EH (cell line): ENCODE results near the gene VTI1A.

Source experiments
- DNase-seq: peaks from one replicate; pipeline ENCODE4 v3.0.0-alpha.2; 2015; ENCODE audit warnings: low read depth

The VTI1A gene

DNA sequence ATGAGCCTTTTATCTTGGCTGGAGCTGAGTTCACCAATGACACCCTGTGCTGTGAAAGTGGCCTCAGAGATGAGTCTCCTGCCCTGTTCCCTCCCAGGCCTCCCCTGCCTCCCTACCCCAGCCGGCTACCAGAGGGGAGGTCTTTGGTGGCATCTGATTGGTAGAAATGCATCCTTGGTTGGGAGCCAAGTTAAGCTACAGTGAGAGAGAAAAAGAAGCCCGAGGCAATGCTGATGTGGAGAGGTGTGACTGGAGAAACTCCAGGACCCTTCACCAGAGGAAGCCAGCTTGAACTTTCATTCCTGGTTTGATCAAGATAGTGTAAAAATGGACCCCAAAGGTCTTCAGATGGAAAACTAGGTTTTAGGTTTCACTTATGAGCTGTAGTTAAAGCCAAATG is 311.9 kb downstream of the VTI1A start:
- DNase-seq: peak; percentile 9

GRCh38 chr10:112759496-112759895 is 312.5 kb downstream of the VTI1A start:
- no peak for DNase-seq

GRCh38 chr10:112761256-112761655 is 314.2 kb downstream of the VTI1A start:
- DNase-seq: no peak

DNA sequence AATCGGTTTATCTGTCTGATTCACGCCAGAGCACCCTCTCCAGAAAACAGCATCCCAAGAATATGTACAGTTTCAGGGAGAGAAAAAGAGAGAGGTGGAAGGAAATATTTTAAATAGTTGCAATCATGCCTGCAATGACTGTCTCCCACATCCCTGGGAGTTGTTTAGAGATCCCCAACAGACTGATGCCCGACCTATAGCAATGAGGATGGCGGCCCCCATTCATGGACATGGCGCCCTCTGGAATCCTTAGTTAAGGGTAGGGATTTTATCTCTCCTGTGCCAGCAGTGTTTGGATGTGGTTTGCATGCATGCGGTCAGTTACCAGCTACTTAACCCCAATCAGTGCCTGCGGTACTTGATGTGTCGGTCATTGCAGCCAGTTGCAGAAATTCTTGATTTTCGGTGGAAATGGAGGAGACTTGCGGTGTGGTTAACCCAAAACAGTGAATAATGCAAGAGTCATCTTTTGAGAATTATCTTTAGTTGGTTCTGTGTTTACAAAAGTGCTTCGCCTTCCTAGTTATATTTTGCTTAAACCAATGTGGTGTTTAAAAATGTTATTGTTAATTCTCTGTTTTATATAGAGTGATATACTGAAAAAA is 317.0 kb downstream of the VTI1A start:
- peak; percentile 68 for DNase-seq

DNA sequence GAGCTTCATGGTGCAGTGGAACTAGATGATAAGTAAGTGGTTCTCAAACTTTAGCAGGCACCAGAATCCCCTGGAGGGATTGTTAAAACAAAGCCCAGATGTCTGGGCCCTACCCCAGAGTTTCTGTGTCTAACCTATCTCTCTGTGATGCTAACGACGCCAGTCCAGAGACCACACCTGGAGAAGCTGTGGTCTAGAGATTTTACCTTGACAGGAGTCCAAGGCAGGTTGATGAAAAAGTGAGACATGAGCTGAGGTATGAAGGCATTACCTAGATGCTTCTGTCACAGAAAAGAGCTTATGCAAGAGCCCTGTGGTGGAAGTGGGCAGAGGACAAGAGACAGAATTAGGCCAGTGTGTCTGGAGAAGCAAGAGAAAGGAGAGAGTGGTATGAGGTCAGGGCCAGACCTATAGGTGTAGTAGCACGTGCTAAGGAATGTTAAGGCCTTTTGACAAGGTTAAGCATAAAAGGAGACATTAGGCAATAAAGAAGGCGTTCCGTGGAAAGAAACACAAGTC is 318.8 kb downstream of the VTI1A start:
- no peak for DNase-seq

DNA sequence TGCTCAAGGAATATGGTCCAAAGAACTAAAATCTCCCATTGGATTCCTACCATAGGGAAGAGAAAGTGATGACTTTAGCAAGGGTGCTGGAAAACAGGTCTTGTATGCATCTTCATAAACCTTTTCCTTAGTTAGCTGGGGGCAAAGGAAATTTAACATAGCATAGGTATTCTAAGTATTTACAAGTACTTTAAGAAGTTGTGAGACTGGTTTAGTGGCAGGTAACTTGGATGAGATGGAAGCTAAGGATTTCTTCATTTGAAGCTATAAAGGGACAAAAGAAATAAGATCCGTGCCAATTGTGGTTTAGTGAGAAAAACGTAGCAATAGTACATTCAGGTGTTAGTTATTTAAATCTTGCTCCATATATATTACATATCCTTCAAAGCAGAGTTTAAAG is 319.6 kb downstream of the VTI1A start:
- DNase-seq: no peak

DNA sequence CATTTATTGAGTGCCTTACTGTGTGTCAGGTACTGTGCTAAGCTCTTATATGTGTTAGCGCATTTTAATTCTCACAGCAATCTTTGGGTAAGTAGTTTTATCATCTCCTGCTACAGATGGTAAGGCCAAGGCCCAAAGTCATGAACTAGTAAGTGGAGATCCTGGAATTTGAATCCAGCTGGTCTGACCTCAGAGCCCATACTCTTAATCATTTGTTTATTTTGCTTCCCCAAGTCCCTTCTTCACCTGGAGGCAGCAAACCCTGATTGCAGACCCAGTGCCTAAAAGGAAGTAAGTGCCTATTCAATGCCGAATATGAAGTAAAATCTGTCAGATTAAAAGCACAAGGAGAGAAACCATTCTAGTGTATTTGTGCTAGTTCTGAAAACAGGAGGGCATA is 320.1 kb downstream of the VTI1A start:
- DNase-seq: no peak

DNA sequence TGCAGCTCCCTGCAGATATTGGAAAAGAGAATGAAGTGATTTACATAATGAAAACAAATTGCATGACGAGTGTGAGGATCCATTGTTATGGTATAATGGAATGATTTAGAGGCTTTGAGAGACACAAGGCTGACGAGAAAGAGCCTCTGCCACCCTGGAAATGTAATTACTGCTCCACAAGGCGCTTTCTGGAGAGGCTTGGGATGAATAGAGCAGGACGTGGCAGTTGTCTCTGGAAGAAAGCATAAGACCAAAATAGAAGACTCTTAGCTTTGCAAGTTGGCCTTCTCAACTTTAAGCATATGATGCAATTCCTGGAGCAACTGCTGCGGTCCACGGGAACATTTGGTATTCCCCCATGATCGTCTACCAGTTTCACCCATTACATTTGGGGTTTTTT is 321.1 kb downstream of the VTI1A start:
- DNase-seq: no peak

- DNase-seq: no peak
Observed at GRCh38 chr10:112769081-112769480, 322.1 kb downstream of the VTI1A start.

DNA sequence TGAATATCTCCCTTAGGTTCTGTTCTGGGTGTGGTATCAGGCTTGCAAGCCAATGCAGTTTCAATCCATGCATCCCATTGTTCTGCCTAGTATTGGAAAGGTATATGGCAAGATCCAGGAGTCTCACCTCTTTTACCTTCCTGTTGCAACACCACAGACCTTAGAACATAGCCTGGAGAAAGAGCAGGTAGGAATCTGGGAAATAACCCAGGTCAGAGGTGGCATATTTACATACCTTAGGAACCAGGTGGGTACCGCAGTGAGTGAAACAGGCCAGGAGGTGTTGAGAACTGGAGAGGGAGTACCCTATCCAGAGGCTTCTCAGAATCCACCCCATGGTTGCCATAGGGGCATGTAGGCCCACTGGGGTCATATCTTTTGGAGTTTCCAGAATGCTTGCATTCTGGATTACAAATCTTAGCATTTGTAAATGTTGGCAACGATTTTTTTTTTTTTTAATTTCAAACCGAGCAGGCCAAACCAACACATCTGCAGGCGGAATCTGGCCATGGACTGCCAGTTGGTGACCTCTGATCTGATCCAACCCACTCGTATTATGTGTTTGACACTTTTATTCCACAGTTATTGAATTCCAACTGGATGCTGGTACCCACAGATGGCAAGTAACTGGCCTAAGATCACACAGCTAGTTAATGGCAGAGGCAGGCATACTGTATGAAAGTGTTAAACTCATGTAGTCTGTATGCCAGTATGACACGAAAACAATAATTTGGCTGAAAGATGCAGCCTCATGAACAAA is 322.8 kb downstream of the VTI1A start:
- no peak for DNase-seq

DNA sequence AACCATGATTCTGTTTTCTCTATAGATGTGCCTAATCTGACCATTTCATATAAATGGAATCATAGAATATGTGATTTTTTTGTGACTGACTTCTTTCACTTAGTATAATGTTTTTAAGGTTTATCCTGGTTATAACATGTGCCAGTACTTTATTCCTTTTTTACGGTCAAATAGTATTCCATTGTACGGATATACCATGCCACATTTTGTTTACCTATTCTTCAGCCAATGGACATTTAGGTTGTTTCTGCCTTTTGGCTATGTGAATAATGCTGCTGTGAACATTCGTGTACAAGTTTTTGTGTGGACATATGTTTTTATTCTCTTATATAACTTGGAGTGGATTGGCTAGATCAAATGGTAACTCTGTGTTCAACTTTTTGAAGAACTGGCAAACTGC is 324.7 kb downstream of the VTI1A start:
- no peak for DNase-seq

DNA sequence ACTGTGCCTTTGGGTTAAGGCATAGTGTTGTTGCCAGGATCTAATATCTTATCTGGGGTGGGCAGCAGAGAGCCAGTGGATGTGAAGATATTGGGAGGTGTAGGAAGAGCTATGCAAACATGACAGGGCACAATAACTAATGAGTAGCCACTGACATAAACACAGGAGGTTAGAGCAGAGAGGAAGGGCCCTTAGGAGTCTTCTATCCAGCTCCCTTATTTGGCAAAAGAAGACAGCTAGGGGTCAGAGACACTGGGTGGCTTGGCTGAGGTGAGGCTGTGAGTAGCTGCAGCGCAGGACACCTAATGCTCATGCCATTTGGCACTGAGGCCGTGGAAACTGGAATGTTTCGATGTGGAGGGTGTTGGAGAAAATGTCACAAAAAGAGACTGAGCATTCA is 326.8 kb downstream of the VTI1A start:
- DNase-seq: no peak

DNA sequence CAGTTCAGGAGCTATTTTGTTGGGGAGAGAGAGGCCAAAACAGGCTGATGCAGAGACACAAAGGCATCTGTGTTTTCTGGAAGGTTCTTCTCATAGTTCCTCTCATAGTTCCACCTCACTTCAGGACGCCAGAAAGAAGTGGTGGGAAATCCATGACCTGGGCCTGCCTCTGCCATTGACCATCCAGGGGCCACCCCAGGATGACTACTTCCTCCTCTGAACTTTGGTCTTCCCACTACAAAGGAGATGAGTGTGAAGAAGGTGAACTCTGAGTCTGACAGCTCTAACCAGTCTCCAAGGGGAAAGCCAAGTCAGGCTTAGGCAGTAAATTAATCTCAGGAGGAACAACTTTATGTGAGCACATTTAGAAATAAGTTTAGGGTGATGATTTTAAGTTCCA is 327.2 kb downstream of the VTI1A start:
- no peak for DNase-seq

DNA sequence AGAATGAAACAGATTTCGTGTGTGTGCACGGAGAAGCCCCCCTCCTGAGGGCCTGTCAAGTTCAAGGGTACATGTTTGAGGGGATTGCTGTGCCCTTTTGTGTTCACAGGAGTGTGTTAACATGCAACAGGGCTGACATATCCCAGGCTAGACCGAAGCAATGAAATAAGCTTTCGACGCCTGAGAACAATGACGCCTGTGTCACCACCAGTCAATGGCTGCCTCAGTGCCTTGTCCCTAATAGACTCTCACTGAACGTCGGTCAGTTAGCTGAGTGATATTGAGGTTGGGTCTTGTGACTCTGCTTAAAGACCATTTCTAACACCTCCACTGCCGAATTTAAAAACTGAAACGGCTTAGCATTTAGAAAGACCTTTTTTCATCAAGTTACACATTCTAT is 327.8 kb downstream of the VTI1A start:
- DNase-seq: no peak

DNA sequence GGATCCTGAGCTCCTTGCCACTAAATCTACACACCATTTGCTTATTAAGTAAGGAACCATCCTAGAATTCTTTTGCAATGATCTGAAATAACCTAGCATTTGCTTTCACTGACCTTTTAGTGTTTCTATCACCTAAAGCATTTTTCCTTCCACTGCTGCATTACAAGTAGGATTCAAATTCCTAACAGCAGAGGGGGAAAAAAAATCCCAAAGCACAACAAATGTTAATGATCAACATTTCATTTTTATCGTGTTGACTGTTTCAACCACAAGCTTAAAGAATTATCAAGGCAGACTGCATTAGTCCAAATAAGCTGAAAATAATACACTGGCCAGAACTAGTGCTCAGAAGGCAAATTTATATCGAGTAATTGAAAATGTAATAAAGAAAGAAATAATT is 328.4 kb downstream of the VTI1A start:
- DNase-seq: peak; percentile 47

- no peak for DNase-seq
Observed at GRCh38 chr10:112775892-112776674, 329.1 kb downstream of the VTI1A start.

- no peak for DNase-seq
Observed at GRCh38 chr10:112778579-112778978, 331.6 kb downstream of the VTI1A start.

DNA sequence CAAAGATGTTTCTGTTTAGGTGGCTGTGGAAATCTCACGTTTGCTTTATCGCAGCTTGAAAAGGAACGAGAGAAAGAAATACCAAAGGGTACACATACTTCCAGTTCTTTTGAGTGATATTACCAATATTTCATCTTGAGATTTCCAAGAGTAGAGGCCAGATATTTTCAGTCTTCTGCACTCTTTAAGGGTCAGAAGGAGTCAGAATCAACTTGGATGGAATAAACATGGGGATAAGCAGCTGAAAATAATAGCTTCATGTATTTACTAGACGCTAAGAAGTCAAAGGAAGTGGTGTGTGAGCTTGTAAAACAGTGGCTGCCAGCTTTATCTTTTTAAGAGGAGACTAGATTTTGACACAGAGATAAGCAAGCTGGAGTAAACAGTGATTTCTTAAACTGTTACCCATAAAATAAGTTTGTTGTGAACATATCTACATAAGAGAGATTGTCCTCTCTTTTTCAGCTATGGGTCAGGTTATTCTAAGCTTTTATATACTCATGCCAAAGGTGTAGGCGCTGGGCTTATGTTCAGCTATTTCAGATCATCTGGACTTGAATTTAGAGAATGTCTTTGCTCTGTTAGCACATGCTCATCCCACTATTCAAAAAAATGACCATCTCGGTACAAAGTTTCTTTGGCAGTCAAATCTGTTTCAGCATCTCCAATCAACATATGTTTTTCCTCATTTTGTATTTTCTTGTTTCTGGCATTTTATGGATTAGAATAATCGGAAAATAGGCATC is 332.2 kb downstream of the VTI1A start:
- peak; percentile 23 for DNase-seq

DNA sequence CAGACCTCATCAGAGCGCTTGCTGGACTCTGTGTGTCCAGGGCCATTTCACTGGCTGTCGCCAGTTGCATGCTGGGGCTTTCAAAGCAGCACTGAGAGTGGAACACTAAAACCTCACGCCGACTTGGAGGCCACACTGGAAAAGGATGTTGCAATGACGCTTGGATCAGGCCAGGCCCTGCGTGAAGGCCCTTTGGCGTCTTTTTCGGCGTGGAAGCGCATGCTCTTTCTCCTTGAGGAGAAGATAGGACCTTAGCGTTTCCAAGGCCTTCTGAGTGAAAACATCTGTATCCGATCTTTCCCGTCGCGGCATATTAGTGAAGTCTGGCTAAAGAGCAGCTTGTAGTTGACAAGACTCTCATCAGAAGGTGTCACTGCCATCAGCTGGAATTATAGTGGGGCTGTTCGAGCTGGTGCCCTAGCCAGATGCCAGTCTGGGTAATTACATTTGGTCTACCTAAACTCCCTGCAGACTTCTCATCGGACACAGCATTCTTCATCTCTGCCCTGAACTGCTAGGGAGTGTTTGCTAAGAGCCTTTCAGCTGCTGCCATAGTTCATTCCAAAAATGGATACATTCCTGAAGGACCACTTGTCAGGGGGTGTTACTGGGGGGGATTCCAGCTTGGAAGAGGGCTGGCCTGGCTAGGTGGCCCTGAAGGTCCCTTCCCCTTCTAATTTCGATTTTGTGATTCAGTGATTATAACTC is 335.3 kb downstream of the VTI1A start:
- DNase-seq: no peak

DNA sequence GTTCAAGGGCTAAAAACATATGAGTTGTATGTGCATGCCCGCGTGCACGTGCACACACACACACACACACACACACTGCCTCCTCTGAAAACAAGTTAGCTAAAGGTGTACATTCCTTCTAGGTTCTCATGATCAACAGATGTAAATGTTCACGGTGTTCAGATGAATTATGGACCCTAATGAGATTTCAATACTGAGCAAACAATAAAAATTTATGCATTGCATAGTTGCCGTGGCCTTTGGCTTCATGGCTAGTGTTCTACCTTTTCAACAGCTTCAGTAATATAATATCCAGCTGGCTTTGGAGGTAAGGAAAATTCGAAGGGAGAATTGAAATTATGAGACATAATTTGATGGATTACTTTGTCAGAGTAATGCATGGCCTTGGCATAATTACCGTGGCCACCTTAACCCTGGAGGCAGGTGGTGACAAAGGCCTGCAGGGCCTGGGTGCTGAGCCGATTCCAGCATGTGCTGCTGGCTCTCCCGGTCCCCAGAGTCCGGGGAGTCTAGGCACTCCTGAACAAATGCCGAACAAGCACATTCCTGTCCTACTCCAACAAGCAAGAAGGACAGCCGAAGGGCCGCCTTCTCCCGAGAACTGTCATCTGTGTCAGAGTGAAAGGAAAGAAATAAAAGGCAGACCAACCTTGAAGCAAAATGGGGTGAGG is 336.5 kb downstream of the VTI1A start:
- peak; percentile 15 for DNase-seq

DNA sequence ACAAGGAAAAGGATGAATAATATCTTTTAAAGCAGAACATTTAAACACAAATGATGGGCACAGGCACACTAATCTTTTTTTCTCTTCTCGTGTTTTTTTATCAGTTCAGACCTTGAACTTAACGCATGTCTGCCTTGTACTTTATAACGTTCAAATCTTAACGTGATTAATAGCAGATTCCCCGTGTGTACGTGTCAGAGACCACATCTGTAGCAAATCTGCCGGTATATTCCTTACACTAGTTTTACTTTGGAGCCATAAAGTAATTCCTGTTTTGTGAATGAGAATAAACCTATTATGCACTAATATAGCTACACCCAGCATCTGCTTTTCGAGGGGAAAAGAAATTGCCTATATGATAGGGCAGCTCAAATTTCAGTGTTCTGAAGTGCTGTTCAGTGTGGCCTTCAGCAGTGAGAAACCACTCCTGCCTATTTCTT is 337.0 kb downstream of the VTI1A start:
- no peak for DNase-seq
